Astrocyte (in vitro differentiated cells and primary cell): ENCODE data around the gene OPN1SW.

Source experiments
- CTCF ChIP-seq: IDR thresholded peaks from 2 replicates; pipeline ENCODE4 v1.5.1; 2011; ENCODE audit warnings: low read depth, mild to moderate bottlenecking, inconsistent platforms, low read length, moderate library complexity; ENCODE audit not compliant: insufficient read depth
- EZH2 ChIP-seq: IDR thresholded peaks from 2 replicates; pipeline ENCODE4 v1.6.1; 2012; ENCODE audit warnings: mild to moderate bottlenecking, low read length, inconsistent platforms; ENCODE audit not compliant: insufficient read depth

- TF ChIP-seq CTCF (no peak), EZH2 (no peak)
Measured at GRCh38 chr7:128773604-128774003, 2.0 kb downstream of the OPN1SW start.
